K562 (cell line): ENCODE measurements around the gene PLEKHN1.

Source experiments
- CTCF ChIP-seq, 3 experiments: IDR thresholded peaks in 2 of 3; conservative IDR thresholded peaks in 1 of 3; 2 replicates each; pipeline ENCODE4 v1.5.1; 2011 to 2012; ENCODE audit warnings: low read length in 3 of 3, mild to moderate bottlenecking in 3 of 3, control low read depth in 2 of 3, improper control_type of control experiment in 1 of 3, inconsistent platforms in 1 of 3, low read depth in 1 of 3, mixed read lengths in 1 of 3, moderate library complexity in 1 of 3; ENCODE audit not compliant: insufficient read depth in 2 of 3
- POLR2A ChIP-seq: fragments of 450-650 bp; conservative IDR thresholded peaks from 2 replicates; pipeline ENCODE4 v1.6.1; 2016
- YY1 ChIP-seq, 3 experiments: IDR thresholded peaks; 2 replicates each; pipeline ENCODE4 v1.6.1; 2011; ENCODE audit warnings: low read length in 2 of 3, mild to moderate bottlenecking in 2 of 3, moderate library complexity in 2 of 3, borderline replicate concordance in 1 of 3, control low read depth in 1 of 3, low read depth in 1 of 3; ENCODE audit not compliant: insufficient read depth in 3 of 3, insufficient replicate concordance in 2 of 3, control insufficient read depth in 1 of 3, insufficient read length in 1 of 3; ENCODE audit errors: extremely low read depth in 1 of 3
- ZC3H8 ChIP-seq: fragments of 450-650 bp; IDR thresholded peaks from 2 replicates; pipeline ENCODE4 v1.6.1; 2017

GRCh38 chr1:973459-974292 lies 7.4 kb downstream of the PLEKHN1 start:
- TF ChIP-seq POLR2A (no peak), ZC3H8 (no peak), YY1 (IDR thresholded peaks at IDR 0.05; ENCODE audit: borderline replicate concordance in 1 of 3, control insufficient read depth in 1 of 3, extremely low read depth in 1 of 3, insufficient read depth in 3 of 3, insufficient read length in 1 of 3, insufficient replicate concordance in 2 of 3, low read depth in 1 of 3, low read length in 2 of 3) (no peak), CTCF (IDR thresholded peaks at IDR 0.05 in 2 of 3, conservative IDR thresholded peaks at IDR 0.05 in 1 of 3; ENCODE audit: insufficient read depth in 2 of 3, low read depth in 1 of 3, low read length in 3 of 3) (no peak)
